HFFc6 (cell line): Measurements from ENCODE around the gene C6orf136. TPM values are rescaled to one million over a fixed set of nuclear protein-coding genes. Genes with fewer than 3 reads are reported as not detected.

Experiments used
- DNase-seq: peaks from one replicate; pipeline ENCODE4 v3.0.0-alpha.2; 2018
- H3K27ac Mint-ChIP-seq: 2 replicates; pipeline ENCODE4 v1.8.0; 2020; ENCODE audit warnings: mild to moderate bottlenecking, mixed read lengths
- H3K27me3 Mint-ChIP-seq: 2 replicates; pipeline ENCODE4 v1.8.0; 2021; ENCODE audit warnings: mild to moderate bottlenecking, moderate library complexity, mixed read lengths; ENCODE audit not compliant: insufficient read depth
- H3K36me3 Mint-ChIP-seq: 2 replicates; pipeline ENCODE4 v1.8.0; 2021; ENCODE audit warnings: low read depth, mixed read lengths
- H3K4me1 Mint-ChIP-seq: 2 replicates; pipeline ENCODE4 v1.8.0; 2020; ENCODE audit warnings: low read depth, mixed read lengths
- H3K4me3 Mint-ChIP-seq: 2 replicates; pipeline ENCODE4 v1.8.0; 2020; ENCODE audit warnings: mild to moderate bottlenecking, moderate library complexity, mixed read lengths
- H3K9me3 Mint-ChIP-seq: 2 replicates; pipeline ENCODE4 v1.8.0; 2020; ENCODE audit warnings: mild to moderate bottlenecking, mixed read lengths
- CTCF ChIP-seq: fragments of 200-600 bp; sonication (generic); IDR thresholded peaks from 2 replicates; pipeline ENCODE4 v1.5.0; 2021; ENCODE audit warnings: antibody characterized with exemption, mild to moderate bottlenecking
- total RNA-seq, 6 experiments: library from RNA; stranded (reverse); fragmentation: NEBNext Ultra II Directional; extraction: Animal tissue kit (Norgen Biotek cat#: 25700); gene quantifications; 2 replicates in 1 of 6; 3 replicates in 5 of 6; pipeline ENCODE4 v1.2.3, GENCODE V29; 2021

The C6orf136 gene
- total RNA-seq, 6 experiments from 2014 or later, result 12.0 to 19.2 (median 16.4) TPM

DNA sequence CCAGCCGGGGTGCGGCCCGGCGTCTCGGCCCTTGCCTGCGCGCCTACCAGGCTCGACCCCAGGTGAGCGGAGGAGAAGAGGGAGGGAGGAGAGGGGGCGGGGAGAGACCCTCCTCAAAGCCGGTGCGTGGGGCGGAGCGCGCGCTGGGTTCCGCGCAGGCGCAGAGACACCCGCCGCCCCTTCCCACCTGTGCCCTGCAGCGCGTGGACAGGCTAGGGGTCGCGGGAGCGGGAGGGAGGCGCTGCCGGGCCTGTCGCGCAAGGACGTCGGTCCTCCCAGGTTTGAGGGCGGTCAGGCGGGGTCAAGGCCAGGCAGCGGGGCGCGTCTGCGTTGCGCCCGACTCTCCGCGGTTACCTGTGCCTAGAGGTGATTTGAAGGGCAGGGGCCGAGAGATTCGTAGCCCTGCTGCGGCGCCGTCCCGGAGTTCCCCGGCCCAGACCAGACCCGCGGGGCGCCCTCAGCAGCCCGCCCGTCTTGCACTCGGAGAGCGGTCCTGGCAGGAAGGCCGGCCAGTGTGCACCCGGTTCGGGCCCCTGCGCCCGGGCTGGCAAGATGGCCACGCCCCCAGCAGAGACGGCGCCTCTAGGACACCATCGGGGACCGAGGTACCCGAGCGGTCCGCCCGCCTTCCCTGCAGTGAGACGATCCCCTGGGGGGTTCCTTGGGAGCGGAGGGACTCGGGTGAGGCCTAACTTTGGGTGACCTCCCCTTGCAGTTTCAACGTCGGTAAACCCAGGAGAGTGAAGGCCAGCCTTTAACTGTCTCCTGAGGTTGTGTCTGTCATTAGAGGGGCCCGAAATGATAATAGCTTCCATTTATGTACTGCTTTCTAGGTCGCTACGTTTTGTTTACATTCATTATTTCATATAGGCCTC lies 546 bp downstream of the C6orf136 start:
- peak; percentile 49 for DNase-seq
- Mint-ChIP-seq H3K9me3 (no peaks in the 10 kb centered on the region), H3K27ac (peak overlapping the region; percentile 70), H3K27me3 (no peaks in the 10 kb centered on the region), H3K4me1 (peaks cover 20% of the 10 kb centered on the region), H3K4me3 (peak overlapping the region; percentile 90), H3K36me3 (peaks cover 20% of the 10 kb centered on the region)
- TF ChIP-seq CTCF, result no peak

GRCh38 chr6:30651143-30651542 lies 4.2 kb downstream of the C6orf136 start:
- H3K9me3 Mint-ChIP-seq, result no peaks in the 10 kb centered on the region
- peaks cover 2% of the 10 kb centered on the region; the same call in 1 of the 2 replicates for H3K27me3 Mint-ChIP-seq
- H3K27ac Mint-ChIP-seq, result no peak overlapping the region
- no peak overlapping the region for H3K4me3 Mint-ChIP-seq
- DNase-seq, result no peak
- H3K4me1 Mint-ChIP-seq, result peaks cover 23% of the 10 kb centered on the region
- TF ChIP-seq CTCF, result no peak
- H3K36me3 Mint-ChIP-seq, result peaks cover 32% of the 10 kb centered on the region

DNA sequence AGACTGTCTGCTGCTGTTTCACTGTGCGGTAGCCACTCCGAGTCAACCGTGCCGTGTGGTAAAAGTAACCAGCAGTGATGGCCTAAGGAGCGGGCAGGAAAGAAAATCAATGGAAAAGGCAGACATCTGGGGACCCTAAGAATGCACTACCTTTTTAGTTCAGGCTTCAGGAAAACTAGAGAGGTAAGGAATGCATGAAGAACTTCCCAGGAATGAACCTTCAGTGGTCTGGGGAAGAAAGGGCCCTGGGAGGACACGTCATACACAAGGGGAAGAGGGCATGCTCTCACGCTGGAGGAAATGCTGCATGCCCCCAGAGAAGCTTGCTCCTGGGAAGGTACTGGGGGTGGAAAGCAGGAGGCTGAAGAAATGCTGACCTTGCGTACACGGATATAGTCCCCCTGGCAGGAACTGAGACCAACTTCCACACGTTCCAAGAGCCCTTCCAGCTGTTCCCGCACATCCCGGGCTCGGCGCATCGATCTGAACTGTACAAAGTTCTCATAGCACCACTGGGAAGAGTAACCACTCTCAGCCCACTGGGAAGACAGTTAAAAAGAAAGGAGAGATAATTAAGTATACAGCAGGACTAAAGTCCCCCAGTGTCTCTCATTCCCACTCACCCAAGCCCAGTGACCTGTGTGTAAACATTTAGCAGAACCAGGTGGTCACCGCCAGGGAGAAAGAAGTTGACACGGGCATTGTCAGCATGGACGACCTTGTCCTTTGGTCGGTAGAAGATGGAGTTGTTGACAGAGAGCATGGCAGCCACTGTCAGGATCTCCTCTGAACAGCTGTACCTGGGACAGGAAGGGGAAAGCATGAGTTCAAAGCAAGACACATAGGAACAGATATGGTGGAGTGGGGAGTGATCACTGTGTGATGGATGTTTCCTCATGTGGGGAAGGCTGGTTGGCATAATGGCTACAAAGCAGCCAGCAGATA lies 8.1 kb downstream of the C6orf136 start:
- H3K4me3 Mint-ChIP-seq, result no peak overlapping the region
- no peaks in the 10 kb centered on the region for H3K9me3 Mint-ChIP-seq
- no peak for TF ChIP-seq CTCF
- H3K36me3 Mint-ChIP-seq, result peaks cover 44% of the 10 kb centered on the region
- peaks cover 24% of the 10 kb centered on the region for H3K4me1 Mint-ChIP-seq
- peak overlapping the region; percentile 70; the same call in 1 of the 2 replicates for H3K27ac Mint-ChIP-seq
- DNase-seq, result no peak
- H3K27me3 Mint-ChIP-seq, result peaks cover 2% of the 10 kb centered on the region; the same call in 1 of the 2 replicates

DNA sequence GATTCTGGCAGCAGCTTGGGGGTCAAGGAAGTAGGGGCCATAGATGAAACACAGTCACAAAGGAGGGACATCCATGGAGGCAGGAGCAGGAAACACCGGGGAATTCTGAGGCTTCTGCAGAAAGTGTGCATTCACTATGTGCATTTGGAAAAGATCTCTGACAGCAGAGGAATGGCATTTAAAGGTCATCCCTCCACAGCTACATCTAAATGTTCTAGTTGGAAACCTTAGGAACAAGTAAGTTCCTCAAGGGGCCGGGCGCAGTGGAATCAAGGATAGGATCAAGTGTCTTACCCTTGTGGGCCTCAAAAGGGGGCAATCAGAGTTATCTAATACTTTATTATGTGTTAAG lies 8.8 kb downstream of the C6orf136 start:
- Mint-ChIP-seq H3K4me1 (peaks cover 24% of the 10 kb centered on the region), H3K4me3 (no peak overlapping the region), H3K36me3 (peaks cover 47% of the 10 kb centered on the region), H3K9me3 (no peaks in the 10 kb centered on the region), H3K27ac (peak overlapping the region; percentile 70), H3K27me3 (peaks cover 2% of the 10 kb centered on the region; the same call in 1 of the 2 replicates)
- peak; percentile 19 for DNase-seq
- TF ChIP-seq CTCF, result no peak

DNA sequence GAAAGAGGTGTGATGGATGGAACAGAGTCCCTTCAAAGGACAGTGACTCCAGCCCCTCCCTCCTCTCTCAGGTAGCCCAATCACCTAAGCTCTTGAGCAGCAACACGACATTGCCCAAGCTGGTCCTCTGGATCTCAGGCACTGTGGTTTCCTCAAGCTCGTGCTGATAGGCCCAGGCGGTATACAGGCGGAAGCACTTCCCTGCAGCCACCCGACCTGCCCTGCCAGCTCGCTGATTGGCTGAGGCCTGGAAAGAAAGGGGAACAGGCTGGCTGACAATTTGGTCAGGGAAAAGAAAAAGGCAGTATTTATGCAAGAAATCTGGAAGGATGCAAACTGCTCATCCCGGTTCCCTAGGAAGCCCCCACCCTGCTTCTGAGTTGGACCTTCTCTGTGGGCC lies 9.6 kb downstream of the C6orf136 start:
- Mint-ChIP-seq H3K4me1 (peaks cover 24% of the 10 kb centered on the region), H3K4me3 (no peak overlapping the region), H3K27me3 (peaks cover 2% of the 10 kb centered on the region; the same call in 1 of the 2 replicates), H3K9me3 (no peaks in the 10 kb centered on the region), H3K36me3 (peaks cover 44% of the 10 kb centered on the region), H3K27ac (0 out of 2 replicates have a peak overlapping the region, but pooled peaks have one; percentile 35)
- no peak for DNase-seq
- no peak for TF ChIP-seq CTCF
